Activated CD8-positive, alpha-beta T cell treated with anti-CD3 and anti-CD28 coated beads for 36 hours (primary cell): Measurements from ENCODE around the gene LIMD2. TPM values are rescaled to one million over a fixed set of nuclear protein-coding genes. Genes with fewer than 3 reads are reported as not detected.

Experiments used
- ATAC-seq: fragments of 200-7000 bp; cut with Tn5 transposase; one replicate; pipeline ENCODE4 v1.10.0; 2021; ENCODE audit warnings: mild to moderate bottlenecking, moderate library complexity
- CTCF ChIA-PET: fragments of 350-600 bp; sonication (Branson Sonifier 250); formaldehyde crosslinking; loops from one replicate; lab custom pipeline; 2021; ENCODE audit warnings: antibody characterized with exemption; lab: Charles Lee
- POLR2A ChIA-PET: fragments of 350-600 bp; sonication (Branson Sonifier 250); formaldehyde crosslinking; loops from one replicate; lab custom pipeline; 2021; ENCODE audit warnings: antibody characterized with exemption; lab: Charles Lee
- DNase-seq: peaks from one replicate; pipeline ENCODE4 v3.0.0-alpha.2; 2020
- H3K27ac Mint-ChIP-seq: one replicate; pipeline ENCODE4 v1.8.0; 2021; ENCODE audit warnings: mild to moderate bottlenecking, mixed read lengths
- H3K27me3 Mint-ChIP-seq: one replicate; pipeline ENCODE4 v1.8.0; 2021; ENCODE audit warnings: mixed read lengths
- H3K36me3 Mint-ChIP-seq: one replicate; pipeline ENCODE4 v1.8.0; 2021; ENCODE audit warnings: low read depth, mixed read lengths
- H3K4me1 Mint-ChIP-seq: one replicate; pipeline ENCODE4 v1.8.0; 2021; ENCODE audit warnings: low read depth, mixed read lengths
- H3K4me3 Mint-ChIP-seq: one replicate; pipeline ENCODE4 v1.8.0; 2021; ENCODE audit warnings: mild to moderate bottlenecking, moderate library complexity, mixed read lengths
- H3K9me3 Mint-ChIP-seq: one replicate; pipeline ENCODE4 v1.8.0; 2021; ENCODE audit warnings: mixed read lengths
- intact Hi-C: fragments of 100-400 bp; cut with micrococcal nuclease; formaldehyde crosslinking; loops from one replicate; pipeline ENCODE4 v1.10.0; 2022
- total RNA-seq, 2 experiments: library from RNA; stranded (reverse); gene quantifications; one replicate each; pipeline ENCODE4 v1.2.3, GENCODE V29; 2021
- TF ChIP-seq, protein P1 (sequence below): fragments of 200-600 bp; IDR thresholded peaks from one replicate; pipeline ENCODE4 v1.8.0; 2022; ENCODE audit warnings: antibody characterized with exemption, mild to moderate bottlenecking

The LIMD2 gene
- total RNA-seq, 2 experiments from 2014 or later = 143 to 145 TPM

GRCh38 chr17:63658366-63658765 is 41.6 kb downstream of the LIMD2 start:
- ATAC-seq (no peak), DNase-seq (no peak)
- H3K9me3 Mint-ChIP-seq = no peaks in the 10 kb centered on the region
- H3K4me3 Mint-ChIP-seq = no peak overlapping the region
- ChIA-PET POLR2A (no interaction called here), CTCF (no interaction called here)
- intact Hi-C loops = no loop called here
- no peaks in the 10 kb centered on the region for H3K4me1 Mint-ChIP-seq
- TF ChIP-seq, protein P1, sequence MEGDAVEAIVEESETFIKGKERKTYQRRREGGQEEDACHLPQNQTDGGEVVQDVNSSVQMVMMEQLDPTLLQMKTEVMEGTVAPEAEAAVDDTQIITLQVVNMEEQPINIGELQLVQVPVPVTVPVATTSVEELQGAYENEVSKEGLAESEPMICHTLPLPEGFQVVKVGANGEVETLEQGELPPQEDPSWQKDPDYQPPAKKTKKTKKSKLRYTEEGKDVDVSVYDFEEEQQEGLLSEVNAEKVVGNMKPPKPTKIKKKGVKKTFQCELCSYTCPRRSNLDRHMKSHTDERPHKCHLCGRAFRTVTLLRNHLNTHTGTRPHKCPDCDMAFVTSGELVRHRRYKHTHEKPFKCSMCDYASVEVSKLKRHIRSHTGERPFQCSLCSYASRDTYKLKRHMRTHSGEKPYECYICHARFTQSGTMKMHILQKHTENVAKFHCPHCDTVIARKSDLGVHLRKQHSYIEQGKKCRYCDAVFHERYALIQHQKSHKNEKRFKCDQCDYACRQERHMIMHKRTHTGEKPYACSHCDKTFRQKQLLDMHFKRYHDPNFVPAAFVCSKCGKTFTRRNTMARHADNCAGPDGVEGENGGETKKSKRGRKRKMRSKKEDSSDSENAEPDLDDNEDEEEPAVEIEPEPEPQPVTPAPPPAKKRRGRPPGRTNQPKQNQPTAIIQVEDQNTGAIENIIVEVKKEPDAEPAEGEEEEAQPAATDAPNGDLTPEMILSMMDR = no peak
- H3K27ac Mint-ChIP-seq = no peak overlapping the region
- H3K27me3 Mint-ChIP-seq = no peaks in the 10 kb centered on the region
- H3K36me3 Mint-ChIP-seq = peaks cover 8% of the 10 kb centered on the region

DNA sequence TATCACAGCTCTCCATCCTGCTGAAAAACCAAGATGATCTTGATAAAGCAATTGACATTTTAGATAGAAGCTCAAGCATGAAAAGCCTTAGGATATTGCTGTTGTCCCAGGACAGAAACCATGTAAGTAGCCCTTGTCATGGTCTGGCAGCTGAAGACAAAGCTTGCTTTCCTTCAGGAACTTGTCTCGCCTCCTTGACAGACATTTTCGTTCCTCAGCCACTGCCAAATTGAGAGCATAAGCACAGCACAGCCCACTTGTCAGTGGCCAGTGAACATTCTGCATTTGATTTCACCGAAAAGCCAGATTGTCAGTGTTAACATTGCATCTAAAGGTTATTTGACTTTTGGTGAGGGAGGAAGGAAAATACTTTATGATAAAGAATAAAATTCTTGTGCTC is 42.1 kb downstream of the LIMD2 start:
- Mint-ChIP-seq H3K27ac (no peak overlapping the region), H3K36me3 (peaks cover 6% of the 10 kb centered on the region), H3K4me1 (no peaks in the 10 kb centered on the region), H3K4me3 (no peak overlapping the region), H3K9me3 (no peaks in the 10 kb centered on the region), H3K27me3 (no peaks in the 10 kb centered on the region)
- TF ChIP-seq, protein P1 = no peak
- POLR2A ChIA-PET = interaction anchor here (0.6 kb wide), 1 partner anchor 1896 kb away, joined by 3 read pairs; no protein-coding TSS in a partner anchor
- CTCF ChIA-PET = interaction anchor here (1.0 kb wide), 2 partner anchors 8 to 36 kb away, joined by 3 read pairs; partner anchors contain the start of gene MAP3K3
- ATAC-seq (no peak), DNase-seq (no peak)
- intact Hi-C loops = no loop called here

DNA sequence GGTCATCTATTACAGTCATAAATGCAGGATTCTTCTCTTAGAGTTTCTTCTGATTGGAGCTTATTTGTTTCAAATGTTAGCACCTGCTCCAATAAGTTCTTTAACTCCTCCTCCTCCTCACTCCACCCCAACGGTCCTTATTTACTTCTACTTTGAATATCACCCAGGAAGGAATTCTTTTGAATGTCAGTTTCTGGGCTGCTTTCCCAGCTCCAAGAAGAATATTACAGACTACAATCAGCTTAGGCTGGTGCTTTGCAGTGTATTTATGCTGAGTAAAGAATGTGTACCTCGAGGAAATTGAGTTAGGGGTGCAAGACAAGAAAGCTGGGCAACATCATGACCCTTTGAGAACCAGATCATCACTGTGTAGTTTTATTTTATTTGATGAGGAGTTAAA is 46.9 kb downstream of the LIMD2 start:
- no peaks in the 10 kb centered on the region for H3K27me3 Mint-ChIP-seq
- ATAC-seq (no peak), DNase-seq (no peak)
- no peak overlapping the region for H3K27ac Mint-ChIP-seq
- CTCF ChIA-PET = interaction anchor here (1.3 kb wide), 1 partner anchor 228 kb away, joined by 4 read pairs; no protein-coding TSS in a partner anchor
- no peaks in the 10 kb centered on the region for H3K9me3 Mint-ChIP-seq
- POLR2A ChIA-PET = no interaction called here
- TF ChIP-seq, protein P1 = no peak
- H3K4me1 Mint-ChIP-seq = peaks cover 4% of the 10 kb centered on the region
- intact Hi-C loops = no loop called here
- no peak overlapping the region for H3K4me3 Mint-ChIP-seq
- H3K36me3 Mint-ChIP-seq = peaks cover 7% of the 10 kb centered on the region

DNA sequence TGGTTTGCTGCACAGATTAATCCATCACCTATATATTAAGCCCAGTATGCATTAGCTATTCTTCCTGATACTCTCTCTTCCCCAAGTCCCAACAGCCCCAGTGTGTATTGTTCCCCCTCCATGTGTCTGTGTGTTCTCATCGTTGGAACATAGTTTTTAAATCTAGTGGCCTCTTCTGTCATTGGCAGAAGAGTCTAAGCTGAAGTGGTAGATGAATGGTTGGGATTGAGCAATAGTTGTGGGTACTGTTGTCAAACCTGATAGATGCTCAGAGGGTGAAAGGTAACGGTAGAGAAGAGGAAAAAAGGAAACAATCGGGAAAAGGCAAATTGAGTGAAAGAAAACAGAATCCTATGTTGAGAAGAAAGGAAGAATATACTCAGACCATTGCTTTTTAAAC is 47.8 kb downstream of the LIMD2 start:
- intact Hi-C loops = no loop called here
- Mint-ChIP-seq H3K4me3 (no peak overlapping the region), H3K27ac (no peak overlapping the region)

GRCh38 chr17:63649813-63650212 is 50.1 kb downstream of the LIMD2 start:
- ChIA-PET POLR2A (interaction anchor here (1.8 kb wide), 1 partner anchor 11 kb away, joined by 4 read pairs; no protein-coding TSS in a partner anchor), CTCF (no interaction called here)
- Mint-ChIP-seq H3K27ac (no peak overlapping the region), H3K4me3 (no peak overlapping the region), H3K27me3 (no peaks in the 10 kb centered on the region), H3K9me3 (no peaks in the 10 kb centered on the region), H3K4me1 (peaks cover 13% of the 10 kb centered on the region), H3K36me3 (peaks cover 10% of the 10 kb centered on the region)
- TF ChIP-seq, protein P1 = no peak
- DNase-seq = no peak
- intact Hi-C loops = no loop called here
- ATAC-seq = no peak

More for the DNA sequence above, 47.8 kb downstream of the LIMD2 start:
- ChIA-PET CTCF (no interaction called here), POLR2A (no interaction called here)
- DNase-seq = no peak
- no peak for ATAC-seq
- Mint-ChIP-seq H3K27me3 (no peaks in the 10 kb centered on the region), H3K4me1 (peaks cover 4% of the 10 kb centered on the region), H3K9me3 (no peaks in the 10 kb centered on the region), H3K36me3 (peaks cover 11% of the 10 kb centered on the region)
- TF ChIP-seq, protein P1 = no peak
